ENCODE data around the gene IGSF21.

- TF ChIP-seq EZH2 (IDR thresholded peaks at IDR 0.05): no peak
- TF ChIP-seq POLR2AphosphoS5 (IDR thresholded peaks at IDR 0.05; ENCODE audit: borderline replicate concordance, low read depth, low read length): no peak
These were observed 9.2 kb downstream of the IGSF21 start for GRCh38 chr1:18116777-18117176.

All from SK-N-MC (cell line).